Esophagus muscularis mucosa (tissue), 4 donors: Measurements from ENCODE around the gene ANTXR1.

Experiments used
- EP300 ChIP-seq: sonication (generic); formaldehyde crosslinking; IDR thresholded peaks from one replicate; pipeline ENCODE4 v1.6.1; 2017; ENCODE audit warnings: antibody characterized with exemption
- POLR2AphosphoS5 ChIP-seq, 2 donors: sonication (generic); formaldehyde crosslinking; IDR thresholded peaks; one replicate each; pipeline ENCODE4 v1.6.1; 2017; ENCODE audit warnings: antibody characterized with exemption in 2 of 2
- TF ChIP-seq, protein P1 (sequence below), 3 experiments: fragments of 200-600 bp in 2 of 3; fragments of 450-650 bp in 1 of 3; sonication (generic) in 2 of 3; IDR thresholded peaks; one replicate each; pipeline ENCODE4 v1.5.1; 2017 to 2019; ENCODE audit warnings: antibody characterized with exemption in 3 of 3, mild to moderate bottlenecking in 2 of 3, moderate library complexity in 1 of 3

DNA sequence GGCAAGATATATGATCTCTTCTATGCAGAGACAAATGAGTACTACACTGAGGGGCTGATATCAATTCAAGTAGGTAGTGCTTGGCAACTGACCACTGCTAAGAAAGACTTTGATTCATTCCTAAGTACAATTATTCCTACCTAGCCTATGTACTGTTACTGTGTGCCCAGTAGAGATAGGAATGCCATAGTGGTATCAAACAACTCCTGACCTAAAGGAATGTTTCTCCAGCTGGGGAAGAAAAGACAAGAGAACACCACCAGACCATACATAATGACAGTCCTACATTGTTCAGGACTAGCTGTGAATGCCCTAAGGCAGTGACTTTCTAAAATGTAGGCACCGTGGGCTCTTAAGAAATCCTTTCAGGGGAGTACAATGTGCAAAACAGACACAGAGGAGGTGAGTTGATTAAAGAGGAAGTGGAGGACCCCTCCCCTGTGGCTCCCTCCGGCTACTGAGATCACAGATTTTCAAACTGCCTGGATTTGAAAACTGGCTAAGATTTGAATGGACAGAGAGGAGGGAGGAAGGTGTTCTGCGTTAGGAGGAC is 89.1 kb downstream of the ANTXR1 start:
- TF ChIP-seq EP300 (no peak), POLR2AphosphoS5 (IDR thresholded peaks at IDR 0.05) (no peak)
- TF ChIP-seq, protein P1, sequence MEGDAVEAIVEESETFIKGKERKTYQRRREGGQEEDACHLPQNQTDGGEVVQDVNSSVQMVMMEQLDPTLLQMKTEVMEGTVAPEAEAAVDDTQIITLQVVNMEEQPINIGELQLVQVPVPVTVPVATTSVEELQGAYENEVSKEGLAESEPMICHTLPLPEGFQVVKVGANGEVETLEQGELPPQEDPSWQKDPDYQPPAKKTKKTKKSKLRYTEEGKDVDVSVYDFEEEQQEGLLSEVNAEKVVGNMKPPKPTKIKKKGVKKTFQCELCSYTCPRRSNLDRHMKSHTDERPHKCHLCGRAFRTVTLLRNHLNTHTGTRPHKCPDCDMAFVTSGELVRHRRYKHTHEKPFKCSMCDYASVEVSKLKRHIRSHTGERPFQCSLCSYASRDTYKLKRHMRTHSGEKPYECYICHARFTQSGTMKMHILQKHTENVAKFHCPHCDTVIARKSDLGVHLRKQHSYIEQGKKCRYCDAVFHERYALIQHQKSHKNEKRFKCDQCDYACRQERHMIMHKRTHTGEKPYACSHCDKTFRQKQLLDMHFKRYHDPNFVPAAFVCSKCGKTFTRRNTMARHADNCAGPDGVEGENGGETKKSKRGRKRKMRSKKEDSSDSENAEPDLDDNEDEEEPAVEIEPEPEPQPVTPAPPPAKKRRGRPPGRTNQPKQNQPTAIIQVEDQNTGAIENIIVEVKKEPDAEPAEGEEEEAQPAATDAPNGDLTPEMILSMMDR (IDR thresholded peaks at IDR 0.05): no peak
